HG03159 (cell line): ENCODE data around the gene KAZN.
A peak's percentile ranks its signal among the peaks of the same experiment; 100 is the strongest.

ENCODE experiments used
- ATAC-seq: cut with Tn5 transposase; IDR thresholded peaks from one replicate; pipeline ENCODE4 v1.9.1; 2021; ENCODE audit warnings: mild to moderate bottlenecking, moderate library complexity; ENCODE audit not compliant: unreplicated experiment

The KAZN gene

DNA sequence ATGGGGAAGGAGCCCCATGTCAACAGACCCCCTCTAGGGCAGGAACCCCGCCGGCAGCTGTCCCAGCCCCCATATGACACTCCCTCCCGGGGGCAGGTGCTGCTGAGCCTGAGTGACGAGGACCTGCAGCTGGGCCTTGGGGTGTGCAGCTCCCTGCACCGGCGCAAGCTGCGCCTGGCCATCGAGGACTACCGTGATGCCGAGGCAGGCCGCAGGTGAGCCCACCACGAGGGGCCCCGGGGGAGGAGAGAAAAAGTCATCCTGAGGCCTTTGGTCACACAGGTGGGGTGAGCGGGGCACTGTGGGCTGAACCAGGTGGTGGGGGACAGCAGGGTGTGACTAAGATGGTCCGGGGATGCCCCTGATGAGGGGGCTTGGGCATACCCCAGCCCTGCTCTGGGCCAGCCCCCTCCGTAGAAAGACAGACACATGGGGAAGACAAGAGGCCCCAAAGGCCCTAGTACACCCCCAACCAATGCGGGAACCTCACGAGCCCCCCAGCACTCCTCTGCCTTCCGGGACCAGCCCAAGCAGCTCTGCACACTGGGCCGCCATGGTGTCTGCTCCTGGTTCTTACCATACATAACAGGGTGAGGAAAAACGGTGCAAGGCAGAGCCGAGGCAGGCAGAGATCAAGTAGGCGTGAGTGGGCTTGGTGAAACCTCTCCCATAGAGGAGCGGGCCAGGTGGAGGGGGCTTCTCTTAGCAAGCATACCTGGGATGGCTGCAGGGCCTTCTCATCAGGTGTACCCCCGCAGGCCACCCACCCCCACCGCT lies 496.4 kb downstream of the KAZN start:
- no peak for ATAC-seq

DNA sequence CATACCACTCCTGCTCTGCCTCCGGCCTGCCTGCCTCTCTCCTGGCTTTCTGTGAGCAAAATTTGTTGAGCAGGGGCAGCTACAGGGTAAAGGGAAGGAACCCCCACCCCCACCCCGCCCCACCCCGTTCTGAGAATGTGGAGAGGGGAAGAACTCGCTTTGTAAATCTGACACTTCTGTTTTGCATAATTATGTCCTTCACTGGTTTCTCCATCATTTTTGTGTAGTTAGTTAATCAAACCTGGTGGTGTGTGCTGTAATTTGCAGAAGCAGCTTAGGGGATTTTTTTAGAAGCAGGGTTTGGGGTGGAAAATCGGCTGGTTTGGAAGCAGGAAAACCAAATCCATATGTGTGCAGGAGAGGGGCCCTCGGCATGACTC lies 497.0 kb downstream of the KAZN start:
- no peak for ATAC-seq

DNA sequence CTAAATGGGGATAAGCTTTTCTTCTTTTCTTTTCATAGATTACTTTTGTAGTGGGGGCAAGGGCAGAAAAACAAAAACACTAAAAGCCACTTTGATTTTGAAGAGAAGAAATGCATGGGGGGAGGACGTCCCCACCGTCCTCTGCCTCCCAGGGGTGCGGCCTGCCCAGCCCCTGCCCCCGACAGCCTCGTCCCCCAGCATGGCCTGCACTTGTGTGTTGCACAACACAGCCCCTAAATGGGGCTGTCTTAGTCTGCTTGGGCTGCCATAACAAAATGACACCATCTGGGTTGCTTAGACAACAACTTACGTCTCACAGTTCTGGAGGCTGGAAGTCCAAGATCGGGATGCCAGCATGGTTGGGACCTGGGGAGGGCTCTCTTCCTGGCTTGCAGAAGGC lies 497.8 kb downstream of the KAZN start:
- ATAC-seq: no peak

DNA sequence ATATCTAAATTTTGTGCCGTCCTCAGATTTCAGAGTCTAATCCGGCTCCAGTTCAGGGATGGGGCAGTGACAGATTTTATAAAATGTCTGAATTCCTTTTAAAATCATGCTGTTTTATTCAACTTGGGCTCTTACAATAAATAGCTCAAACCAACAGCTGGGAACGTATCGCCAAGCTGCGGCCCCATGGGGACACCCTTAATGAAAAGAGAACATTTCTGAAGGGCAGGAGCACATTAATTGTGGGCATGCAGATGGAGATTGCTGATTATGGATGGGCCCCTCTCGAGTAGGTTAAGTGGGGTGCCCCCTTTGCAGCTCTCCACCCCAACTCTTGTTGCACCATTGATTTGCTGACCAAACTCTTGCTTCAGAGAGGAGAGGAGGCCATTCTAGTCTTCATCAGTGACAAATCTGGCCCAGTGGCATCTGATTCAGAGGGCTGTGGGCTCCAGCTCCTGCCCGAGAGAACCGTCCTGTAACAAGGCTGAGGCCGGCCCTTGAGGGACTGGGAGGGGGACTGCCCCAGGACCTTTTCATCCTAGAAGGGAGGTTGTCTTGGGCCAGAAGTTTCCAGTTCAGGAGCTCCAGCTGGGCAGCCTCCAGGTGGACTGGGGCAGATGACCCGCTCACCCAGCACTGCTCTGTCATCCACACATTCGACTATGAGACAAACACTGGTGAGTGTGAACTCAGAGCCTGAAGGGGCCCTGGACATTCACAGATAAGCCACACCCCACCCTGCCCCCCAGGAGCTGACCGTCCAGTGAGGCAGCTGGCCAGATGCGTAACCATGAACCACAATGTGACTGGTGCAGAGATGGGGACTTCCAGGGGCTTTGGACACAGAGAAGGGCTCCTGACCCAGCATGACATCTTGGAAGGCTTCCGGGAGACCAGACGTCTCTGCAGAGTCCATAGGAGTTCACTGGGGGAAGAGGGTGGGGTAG lies 500.0 kb downstream of the KAZN start:
- no peak for ATAC-seq

DNA sequence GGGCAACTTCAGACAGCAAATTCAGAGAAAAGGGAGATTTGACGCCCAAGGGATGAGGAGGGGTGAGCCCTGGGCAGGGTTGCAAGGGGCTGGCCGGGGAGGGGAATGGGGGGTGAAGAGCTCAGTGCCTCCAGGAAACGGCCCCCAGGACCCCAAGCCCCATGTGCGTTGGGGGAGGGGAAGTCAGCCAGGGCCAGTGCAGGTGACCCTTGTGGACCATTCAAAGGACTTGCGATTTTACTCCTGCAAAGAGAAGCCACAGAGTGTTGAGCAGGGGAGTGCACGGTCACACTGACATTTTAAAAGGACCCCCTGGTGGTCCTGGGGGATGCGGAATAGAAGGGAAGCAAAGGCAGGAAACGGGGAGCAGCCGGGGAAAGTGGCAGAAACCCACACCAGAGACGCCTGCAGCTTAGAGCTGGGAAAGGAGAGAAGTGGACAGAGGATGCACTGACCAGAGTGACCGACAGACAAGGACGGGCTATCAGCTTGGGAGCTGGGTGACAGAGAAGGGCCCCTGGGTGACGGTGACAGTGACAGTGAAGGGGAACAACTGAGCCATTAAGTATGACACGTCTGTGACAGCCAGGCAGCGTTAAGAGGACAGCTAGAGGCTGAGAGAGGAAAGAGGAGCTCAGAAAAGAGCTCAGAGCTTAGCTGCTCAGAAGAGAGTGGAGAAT lies 501.1 kb downstream of the KAZN start:
- no peak for ATAC-seq

DNA sequence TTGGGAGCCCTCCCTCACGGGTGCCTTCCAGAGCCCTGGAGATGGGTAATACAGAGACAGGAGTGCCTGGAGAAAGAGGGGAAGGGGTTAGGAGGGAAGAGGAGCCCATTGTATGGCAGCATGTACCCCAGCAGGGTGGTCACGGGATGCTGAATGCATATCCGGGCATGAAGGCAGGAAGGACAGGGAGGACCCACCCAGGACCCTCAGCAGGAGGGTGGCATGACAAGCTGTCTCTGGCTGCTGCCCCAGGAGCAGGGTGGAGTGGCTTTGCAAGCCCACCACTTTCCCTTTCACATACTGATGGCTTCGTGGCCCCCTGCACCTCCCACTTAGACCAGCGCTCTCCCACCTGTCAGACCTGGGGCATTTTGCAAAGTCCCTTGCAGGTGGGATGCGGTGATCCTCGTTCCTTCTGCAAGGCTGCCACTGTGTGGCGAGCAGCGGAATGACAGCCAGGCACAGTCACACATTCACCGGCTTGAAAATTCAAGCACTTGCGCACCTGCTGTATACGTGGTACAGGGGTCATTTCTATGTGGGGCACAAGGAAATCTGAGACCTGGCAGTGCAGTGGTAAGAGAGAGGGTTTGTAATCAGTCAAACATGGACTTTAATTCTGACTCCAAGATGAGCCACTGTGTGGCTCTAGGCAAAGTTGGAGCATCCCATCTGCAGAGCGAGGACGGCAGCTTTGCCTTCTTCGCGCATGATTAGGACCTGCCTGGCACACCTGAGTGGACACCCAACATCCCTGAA lies 501.8 kb downstream of the KAZN start:
- ATAC-seq: peak; percentile 50

DNA sequence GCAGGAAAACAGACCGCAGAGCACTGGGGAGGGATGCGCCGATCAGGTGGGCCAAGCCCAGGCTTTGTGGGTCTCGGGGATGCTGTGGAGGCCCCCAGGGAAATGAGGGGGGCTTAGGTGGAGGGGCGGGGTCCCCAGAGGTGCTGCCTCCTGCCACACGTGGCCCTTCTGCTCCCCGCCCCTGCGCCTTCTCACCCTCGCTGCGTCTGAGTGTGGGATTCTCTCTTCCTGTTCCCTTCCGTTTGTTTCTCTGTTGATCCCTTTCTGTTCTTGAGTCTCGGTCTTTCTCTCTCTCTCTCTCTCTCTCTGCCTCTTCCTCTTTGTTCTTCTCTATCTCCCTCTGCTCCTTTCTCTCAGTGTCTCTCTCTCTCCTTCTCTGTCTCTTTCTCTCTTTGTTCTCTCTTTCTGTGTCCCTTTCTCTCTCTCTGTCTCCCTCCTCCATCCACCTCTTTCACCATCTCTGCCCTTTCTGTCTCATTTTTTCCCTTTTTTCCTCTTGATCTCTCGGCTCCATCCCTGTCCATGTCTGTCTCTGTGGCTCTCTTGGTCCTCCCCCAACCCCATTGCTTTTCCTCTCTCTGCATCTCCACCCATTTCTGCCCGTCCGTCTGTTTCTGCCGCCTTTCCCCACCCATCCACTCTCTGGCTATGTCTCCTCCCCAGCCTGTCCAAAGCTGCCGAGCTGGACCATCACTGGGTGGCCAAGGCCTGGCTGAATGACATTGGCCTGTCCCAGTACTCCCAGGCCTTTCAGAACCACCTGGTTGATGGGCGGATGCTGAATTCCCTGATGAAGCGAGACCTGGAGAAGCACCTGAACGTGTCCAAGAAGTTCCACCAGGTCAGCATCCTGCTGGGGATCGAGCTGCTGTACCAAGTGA lies 502.6 kb downstream of the KAZN start:
- ATAC-seq: no peak

DNA sequence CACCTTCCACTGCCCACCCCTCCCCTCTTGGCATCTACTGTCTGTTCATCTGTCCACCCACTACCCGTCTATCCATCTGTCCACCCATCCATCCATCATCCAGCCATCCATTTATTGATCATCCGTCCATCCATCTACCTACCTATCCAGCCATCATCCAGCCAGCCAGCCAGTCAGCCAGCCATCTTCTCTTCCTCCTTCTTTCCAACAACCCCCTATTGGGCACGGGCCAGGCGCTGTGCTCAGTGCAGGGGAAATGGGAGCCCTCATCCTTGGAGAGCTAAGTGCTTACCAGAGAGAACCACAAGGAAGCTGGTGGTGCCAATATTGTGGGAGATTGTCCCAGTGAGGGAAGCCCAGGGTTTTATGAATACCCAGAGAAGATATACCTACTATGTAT lies 503.3 kb downstream of the KAZN start:
- ATAC-seq: no peak

DNA sequence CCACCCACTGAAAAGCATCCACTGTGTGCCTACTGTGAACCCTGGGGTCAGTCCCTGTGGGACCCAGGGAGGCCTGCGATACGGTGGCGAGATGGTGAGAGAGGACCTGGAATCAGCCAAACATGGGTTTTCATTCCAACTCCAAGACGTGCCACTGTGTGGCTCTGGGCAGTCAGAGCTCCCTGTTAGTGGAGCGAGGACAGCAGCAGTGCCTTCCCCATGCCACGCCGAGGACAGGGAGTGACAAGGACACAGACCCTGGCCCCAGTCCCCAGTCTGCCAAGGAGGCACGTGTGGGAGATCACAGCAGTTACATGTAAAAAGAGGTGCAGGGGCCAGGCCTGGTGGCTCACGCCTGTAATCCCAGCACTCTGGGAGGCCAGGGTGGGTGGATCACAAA lies 504.2 kb downstream of the KAZN start:
- ATAC-seq: no peak

DNA sequence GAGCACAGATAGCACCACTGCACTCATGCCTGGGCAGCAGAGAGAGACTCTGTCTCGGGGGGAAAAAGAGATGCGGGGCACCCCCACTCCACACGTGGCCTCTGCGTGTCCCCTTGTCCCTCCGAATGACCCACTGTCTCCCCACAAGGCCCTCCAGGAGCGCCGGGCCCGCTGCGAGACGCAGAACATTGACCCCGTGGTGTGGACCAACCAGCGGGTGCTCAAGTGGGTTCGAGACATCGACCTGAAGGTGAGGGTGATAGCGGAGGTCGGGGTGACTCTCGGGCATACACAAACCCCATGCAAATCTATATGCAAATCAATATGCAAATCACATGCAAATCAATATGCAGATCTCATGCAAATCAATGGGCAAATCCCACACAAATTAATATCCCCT lies 504.7 kb downstream of the KAZN start:
- ATAC-seq: no peak

DNA sequence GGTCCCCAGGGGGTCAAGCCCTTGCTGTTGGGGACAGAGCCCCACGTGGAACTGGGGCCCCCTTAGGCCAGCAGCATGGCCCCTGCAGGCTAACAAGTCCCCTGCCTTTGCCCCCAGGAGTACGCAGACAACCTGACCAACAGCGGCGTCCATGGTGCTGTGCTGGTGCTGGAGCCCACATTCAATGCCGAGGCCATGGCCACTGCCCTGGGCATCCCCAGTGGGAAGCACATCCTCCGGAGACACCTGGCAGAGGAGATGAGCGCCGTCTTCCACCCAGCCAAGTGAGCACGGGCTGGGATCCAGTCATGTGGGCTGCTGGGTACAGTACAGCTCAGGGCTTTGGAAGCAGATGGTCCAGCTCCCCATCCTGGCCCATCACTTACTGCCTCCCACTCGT lies 505.4 kb downstream of the KAZN start:
- ATAC-seq: no peak

DNA sequence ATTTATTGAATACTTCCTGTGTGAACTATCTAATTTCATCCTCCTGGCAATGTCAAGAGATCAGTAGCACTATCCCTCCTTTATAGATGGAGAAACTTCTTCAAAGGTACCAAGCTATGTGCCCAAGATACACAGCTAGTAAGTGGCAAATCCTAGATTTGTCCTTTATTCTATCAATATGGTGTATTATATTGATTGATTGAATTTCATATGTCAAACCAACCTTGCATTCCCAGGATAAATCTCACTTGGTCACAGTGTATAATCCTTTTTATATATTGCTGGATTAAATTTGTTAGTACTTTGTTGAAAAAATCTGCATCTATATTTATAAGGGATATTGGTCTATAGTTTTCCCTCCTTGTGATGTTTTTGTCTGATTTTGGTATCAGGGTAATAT lies 506.3 kb downstream of the KAZN start:
- ATAC-seq: no peak

DNA sequence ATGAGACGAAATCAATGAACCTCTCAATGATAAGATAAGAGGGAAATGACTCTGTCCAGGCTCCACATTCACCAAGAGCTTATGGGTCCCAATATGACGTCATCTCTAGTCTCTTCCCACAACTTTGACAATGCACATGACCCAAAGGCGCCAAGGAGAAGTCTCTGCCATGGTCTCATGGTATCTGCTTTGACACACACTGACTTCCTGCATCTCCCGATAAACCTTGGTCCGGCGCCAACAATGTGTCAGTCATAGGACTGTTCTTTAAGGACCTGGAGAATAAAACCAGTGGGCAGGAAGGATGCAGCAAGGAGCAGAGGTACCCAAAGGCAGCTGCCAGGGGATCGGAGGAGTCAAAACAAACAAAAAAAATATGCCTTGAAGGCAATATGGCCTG lies 508.1 kb downstream of the KAZN start:
- no peak for ATAC-seq

DNA sequence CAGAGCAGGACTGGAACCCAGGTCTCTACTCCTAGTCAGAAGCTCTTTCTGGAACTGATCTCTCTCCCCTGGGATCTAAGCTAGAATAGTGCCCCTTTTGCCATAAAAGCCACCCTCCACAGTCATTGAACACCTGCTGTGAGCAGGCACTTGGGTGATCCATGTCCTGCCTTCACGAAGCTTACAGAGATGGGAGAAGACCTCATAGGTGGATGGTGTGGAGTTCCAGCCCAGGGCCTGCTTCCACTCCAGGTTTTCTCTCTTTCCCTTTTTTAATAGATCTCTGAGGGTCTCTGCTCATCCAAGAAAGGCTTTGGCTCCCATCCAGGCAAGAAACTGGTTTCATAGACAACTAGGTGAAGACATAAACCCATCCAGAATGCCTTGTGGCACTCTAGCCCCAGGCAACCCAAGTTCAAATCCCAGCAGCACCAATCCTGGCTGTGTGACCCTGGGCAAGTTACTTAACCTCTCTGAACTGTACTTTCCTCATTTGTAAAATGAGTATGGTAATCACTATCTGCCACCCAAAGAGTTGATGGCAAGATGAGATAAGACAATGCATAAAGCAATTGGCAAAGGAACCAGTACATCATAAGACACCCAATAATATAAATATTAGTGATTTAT lies 508.7 kb downstream of the KAZN start:
- no peak for ATAC-seq

DNA sequence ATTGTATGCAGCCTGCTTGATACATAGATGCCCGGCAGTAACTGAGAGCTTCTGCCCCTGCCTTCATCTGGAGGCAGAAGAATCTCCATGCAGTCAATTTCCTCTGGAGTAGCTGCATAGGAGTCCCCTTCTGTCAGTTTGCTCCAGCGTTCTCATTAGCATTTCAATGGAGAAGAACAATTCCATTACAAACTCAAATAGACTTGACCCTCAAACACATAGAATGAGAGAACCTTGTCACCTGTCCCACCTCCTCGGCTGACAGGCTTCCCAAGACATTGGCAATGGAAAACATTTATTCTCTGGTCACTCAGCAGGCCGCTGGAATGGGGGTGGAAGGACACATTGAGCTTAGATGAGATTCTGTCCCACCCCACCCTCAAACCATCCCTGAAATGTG lies 509.4 kb downstream of the KAZN start:
- no peak for ATAC-seq

DNA sequence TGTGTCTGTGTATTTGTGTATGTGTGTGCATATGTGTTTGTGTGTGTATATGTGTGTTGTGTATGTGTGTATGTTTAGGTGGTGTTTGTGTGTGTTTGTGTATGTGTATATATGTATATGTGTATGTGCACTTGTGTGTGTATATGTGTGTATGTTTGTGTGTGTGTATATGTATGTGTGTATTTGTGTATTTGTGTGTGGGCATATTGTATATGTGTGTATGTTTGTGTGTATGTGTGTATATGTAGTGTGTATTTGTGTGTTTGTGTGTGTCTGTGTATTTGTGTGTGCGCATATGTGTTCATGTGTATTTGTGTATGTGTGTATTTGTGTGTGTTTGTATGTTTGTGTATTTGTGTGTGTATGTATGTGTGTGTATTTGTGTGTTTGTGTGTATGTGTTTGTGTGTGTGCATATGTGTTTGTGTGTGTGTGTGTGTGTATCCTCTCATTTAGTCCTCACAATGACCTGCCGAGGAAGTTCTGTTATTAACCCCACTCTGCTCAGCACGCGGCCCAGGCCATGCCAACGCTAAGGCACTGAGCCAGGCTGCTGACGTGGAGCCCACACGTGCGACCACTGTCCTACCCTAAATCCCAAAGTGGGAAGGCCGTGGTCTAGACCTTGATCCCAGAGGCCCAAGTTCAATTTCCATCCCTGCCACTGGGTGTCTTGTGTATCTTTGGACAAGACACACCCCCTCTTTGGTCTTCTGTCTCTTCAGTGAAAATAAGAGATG lies 511.8 kb downstream of the KAZN start:
- no peak for ATAC-seq

DNA sequence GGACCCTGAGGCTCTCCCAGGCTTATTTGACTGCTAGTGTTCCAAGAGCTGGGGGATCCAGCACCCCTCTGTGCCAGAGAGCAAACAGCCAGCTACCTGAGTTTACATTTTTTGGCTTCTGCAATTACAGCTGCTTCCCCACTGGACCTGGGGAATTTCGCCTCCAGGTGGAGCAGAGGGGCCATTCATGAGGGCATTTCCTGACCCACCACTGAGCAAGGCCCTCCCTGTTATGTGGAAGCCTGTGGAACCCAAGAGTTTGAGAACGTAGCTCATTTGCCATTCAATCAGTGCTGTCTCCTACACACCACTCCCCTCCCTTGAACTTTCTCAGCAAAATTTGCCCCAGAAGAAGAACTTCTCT lies 512.4 kb downstream of the KAZN start:
- ATAC-seq: no peak

DNA sequence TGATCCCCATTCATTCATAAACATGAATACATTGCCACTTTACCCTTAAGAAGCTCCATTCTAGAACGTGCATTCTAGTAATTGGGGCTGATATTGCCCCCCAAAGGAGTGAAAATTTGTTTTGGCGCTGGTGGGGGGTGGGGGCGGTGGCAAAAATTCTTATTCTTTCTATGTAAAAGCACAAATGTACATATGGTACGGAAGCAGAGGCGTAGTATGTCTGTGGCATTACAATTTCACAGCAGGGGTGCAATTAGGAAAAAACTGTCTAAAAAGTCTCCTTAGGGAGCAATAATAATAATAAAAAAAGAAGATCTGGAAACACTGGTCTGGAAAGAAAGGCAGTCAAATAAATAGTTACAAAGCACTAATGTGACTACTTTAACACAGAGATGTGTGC lies 514.7 kb downstream of the KAZN start:
- no peak for ATAC-seq

DNA sequence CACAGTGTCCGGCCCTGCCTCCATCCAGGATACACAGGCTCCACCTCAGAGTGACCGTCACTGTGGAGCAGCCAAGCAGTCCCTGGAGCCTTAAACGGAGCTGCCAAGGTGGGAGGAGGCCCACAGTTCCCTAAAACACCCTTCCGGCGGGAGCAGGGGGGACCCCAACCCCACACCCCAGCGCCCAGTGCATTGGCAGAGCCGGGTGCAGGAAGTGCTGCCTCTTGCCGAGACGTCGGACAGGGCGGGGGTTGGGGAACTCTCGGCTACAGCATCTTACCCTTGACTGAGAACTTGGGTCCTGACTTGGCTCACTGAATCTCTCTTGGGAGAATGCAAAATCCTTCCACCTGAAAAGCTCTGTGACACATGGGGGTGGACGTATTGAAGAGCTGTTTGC lies 516.4 kb downstream of the KAZN start:
- no peak for ATAC-seq
